HUES64 (cell line): Measurements from ENCODE around the gene ENDOU.

Source experiments
- H3K27ac ChIP-seq: 2 replicates; pipeline ENCODE4 v1.7.0; 2013; ENCODE audit warnings: low read depth, low read length, inconsistent platforms
- H3K27me3 ChIP-seq: 2 replicates; pipeline ENCODE4 v1.6.1; 2013; ENCODE audit warnings: mild to moderate bottlenecking, low read length; ENCODE audit not compliant: insufficient read depth
- H3K36me3 ChIP-seq: 2 replicates; pipeline ENCODE4 v1.6.1; 2013; ENCODE audit warnings: mild to moderate bottlenecking, low read length; ENCODE audit not compliant: insufficient read depth
- H3K4me1 ChIP-seq: 2 replicates; pipeline ENCODE4 v1.6.1; 2013; ENCODE audit warnings: mild to moderate bottlenecking, low read length, moderate library complexity; ENCODE audit not compliant: insufficient read depth
- H3K4me3 ChIP-seq: 2 replicates; pipeline ENCODE4 v1.5.1; 2013; ENCODE audit warnings: mild to moderate bottlenecking, low read length, moderate library complexity
- H3K9ac ChIP-seq: 2 replicates; pipeline ENCODE4 v1.6.1; 2013; ENCODE audit warnings: mild to moderate bottlenecking, low read depth, low read length
- H3K9me3 ChIP-seq: 2 replicates; pipeline ENCODE4 v1.6.1; 2013; ENCODE audit warnings: low read depth, low read length; ENCODE audit not compliant: insufficient read depth
- WGBS: fragments of 150-250, 120-280 bp; methylation state at CpG from one replicate; pipeline ENCODE4 v1.1.7; 2013; ENCODE audit warnings: missing lambda C conversion rate; 5-methylcytosine and 5-hydroxymethylcytosine counted together

The ENDOU gene

GRCh38 chr12:47748507-47748828, 23.2 kb upstream of the ENDOU start:
- H3K27ac ChIP-seq = no peak overlapping the region
- no peaks in the 10 kb centered on the region for H3K36me3 ChIP-seq
- WGBS = 100% methylated on average over 1 of the region's 1 CpG
- H3K4me1 ChIP-seq = peaks cover 7% of the 10 kb centered on the region
- H3K4me3 ChIP-seq = no peak overlapping the region
- H3K9me3 ChIP-seq = no peaks in the 10 kb centered on the region
- no peaks in the 10 kb centered on the region for H3K27me3 ChIP-seq
- H3K9ac ChIP-seq = no peak overlapping the region

DNA sequence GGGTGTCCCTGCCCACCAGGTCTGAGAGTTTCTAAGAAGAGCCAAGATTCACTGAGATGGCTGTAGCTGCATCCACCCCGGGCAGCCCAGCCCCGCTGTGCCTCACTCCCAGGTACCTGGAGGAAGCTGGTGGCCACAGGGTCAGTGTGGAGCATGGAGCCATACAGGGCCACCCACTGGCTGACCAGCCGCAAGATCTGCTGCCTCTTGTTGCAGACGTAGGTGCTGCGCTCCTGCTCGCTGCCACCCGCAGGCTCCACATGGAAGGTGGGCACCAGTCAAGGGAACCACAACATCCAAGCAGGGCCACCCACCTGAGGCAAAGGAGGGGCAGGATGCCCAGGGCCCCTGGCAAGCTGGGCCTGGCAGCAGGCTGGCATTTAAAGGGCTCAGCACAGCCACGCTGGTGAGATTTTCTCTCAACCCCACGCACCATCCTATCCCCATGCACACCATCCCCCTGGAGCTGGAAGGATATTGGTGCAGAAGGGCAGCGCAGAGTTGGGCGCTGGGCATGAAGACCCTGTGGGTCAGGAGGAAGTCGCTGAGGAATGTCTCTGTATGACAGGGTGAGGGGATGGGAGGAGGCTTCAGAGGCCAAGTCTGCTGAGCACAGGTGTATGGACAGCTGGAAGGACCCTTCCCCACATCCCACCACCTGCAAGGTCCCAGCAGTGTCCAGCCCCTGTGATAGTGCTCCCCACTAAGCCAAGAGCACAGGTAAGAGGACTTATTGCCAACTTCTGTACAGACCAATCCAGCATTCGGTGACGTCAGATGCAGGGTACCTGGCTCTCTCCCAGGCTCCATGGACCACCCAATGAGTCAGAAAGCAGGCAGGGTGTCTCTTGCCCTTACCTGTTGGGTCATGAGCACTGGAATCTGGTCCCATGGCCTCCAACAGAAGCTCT, 22.6 kb upstream of the ENDOU start:
- H3K4me3 ChIP-seq = no peak overlapping the region
- no peak overlapping the region for H3K27ac ChIP-seq
- WGBS = 93% methylated on average over 14 of the region's 14 CpGs
- no peak overlapping the region for H3K9ac ChIP-seq
- no peaks in the 10 kb centered on the region for H3K27me3 ChIP-seq
- H3K4me1 ChIP-seq = peaks cover under 1% of the 10 kb centered on the region; the same call in 1 of the 2 replicates
- H3K9me3 ChIP-seq = no peaks in the 10 kb centered on the region
- no peaks in the 10 kb centered on the region for H3K36me3 ChIP-seq

DNA sequence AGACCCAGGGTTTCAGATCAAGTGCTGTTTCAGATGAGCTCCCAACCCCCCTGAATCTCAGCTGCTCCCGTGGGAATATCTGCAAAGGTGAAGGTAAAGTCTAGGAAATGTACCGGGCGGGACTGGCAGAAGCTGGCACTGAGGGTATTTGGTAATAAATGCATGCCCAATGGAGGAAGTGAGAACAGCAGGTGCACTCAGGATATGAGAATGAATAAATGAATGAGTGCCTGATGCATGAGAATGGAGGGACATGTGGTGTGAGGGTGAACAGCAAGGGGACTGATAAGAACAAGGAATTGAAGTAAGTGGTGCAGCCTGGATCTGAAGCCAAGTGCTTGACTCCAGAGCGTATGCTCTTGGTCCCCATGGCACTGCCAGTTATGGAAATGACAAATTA, 21.8 kb upstream of the ENDOU start:
- WGBS = 88% methylated on average over 4 of the region's 4 CpGs
- Histone ChIP-seq H3K9ac (no peak overlapping the region), H3K4me3 (no peak overlapping the region)

DNA sequence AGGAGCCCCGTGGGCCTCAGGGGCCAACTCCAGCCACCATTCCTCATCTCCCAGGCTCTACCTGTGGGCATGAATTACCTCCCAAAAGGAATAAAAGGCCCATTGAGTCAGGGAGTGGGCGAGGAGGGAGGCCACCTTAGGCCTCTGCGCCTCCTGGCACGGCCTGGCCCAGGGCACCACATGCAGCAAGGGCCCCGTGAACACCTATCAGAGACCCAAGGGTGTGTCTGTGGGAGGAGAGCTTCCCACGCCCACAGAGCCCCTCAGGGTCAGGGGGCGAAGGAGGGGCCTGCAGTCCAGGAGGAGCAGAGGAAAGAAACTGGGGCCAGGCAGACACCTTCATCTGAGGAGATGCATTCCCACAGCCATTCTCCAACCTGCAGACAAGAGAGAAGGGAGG, 21.2 kb upstream of the ENDOU start:
- Histone ChIP-seq H3K36me3 (no peaks in the 10 kb centered on the region), H3K4me1 (no peaks in the 10 kb centered on the region), H3K9ac (no peak overlapping the region), H3K27me3 (no peaks in the 10 kb centered on the region), H3K27ac (no peak overlapping the region), H3K4me3 (no peak overlapping the region), H3K9me3 (no peaks in the 10 kb centered on the region)
- 89% methylated on average over 7 of the region's 7 CpGs for WGBS

More for the DNA sequence above, 21.8 kb upstream of the ENDOU start:
- H3K9me3 ChIP-seq = no peaks in the 10 kb centered on the region
- H3K27me3 ChIP-seq = no peaks in the 10 kb centered on the region
- no peaks in the 10 kb centered on the region for H3K4me1 ChIP-seq
- no peak overlapping the region for H3K27ac ChIP-seq
- H3K36me3 ChIP-seq = no peaks in the 10 kb centered on the region

- Histone ChIP-seq H3K9me3 (no peaks in the 10 kb centered on the region), H3K9ac (no peak overlapping the region), H3K4me3 (no peak overlapping the region), H3K27ac (no peak overlapping the region), H3K4me1 (no peaks in the 10 kb centered on the region), H3K36me3 (no peaks in the 10 kb centered on the region), H3K27me3 (no peaks in the 10 kb centered on the region)
- WGBS = 87% methylated on average over 5 of the region's 5 CpGs
Measured at GRCh38 chr12:47746073-47746472, 20.8 kb upstream of the ENDOU start.

DNA sequence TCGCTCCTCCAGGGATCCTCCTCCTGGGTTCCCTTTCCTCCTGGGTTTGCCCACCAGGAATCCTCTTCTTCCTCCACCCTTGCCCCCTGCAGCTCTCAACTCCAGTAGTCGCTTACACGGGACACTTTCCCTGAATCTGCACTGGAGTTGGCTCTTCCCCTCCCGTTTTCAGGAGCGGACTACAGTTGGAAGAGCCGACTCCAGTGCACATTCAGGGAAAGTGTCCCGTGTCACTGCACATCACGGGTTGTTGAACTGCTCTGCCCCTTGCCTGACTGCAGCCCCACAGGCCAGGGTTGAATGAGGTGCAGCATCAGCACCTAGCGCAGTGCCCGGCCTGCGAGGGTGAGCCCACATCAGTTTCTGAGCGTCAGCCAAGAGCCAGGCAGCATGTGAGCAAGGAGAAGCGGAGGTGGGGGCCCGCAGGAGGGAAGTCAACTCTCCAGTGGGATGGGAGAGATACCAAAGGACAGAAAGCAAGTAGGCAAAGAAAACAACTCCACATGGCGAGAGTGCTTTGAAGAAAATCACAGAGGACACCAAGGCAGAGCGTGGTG, 20.3 kb upstream of the ENDOU start:
- no peaks in the 10 kb centered on the region for H3K4me1 ChIP-seq
- H3K9ac ChIP-seq = no peak overlapping the region
- no peaks in the 10 kb centered on the region for H3K36me3 ChIP-seq
- H3K27ac ChIP-seq = no peak overlapping the region
- no peak overlapping the region for H3K4me3 ChIP-seq
- no peaks in the 10 kb centered on the region for H3K9me3 ChIP-seq
- no peaks in the 10 kb centered on the region for H3K27me3 ChIP-seq
- 92% methylated on average over 16 of the region's 16 CpGs for WGBS

DNA sequence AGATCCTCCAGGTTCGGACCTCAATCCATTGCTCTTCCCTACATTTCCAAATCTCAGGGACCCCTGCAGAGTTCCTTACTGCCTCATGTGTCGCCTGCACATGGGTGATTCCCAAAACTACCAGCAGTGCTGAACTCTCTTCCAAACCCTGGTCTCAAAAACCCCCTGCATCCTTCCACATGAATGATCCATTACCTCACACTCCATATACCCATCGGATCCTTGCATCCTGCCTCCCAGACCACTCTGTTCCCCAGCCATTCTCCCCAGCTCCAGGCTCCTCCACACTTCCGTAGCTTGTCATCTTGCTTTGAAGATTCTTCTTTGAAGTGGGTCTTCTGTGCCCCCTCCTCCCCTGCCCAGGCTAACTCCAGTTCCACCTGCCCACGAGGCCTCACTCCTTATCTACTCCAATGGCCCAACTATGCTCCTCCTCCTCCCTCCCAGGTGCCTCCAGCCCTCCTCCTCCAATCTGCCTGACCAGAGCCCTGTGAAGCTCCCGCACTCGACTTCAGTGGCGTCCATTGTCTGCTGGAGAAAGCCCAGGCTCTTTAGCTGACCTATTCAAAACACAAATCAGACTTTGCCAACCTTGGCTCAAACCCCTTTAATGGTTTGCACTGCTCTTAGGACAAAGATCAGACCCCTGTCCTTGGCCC, 19.6 kb upstream of the ENDOU start:
- H3K36me3 ChIP-seq = no peaks in the 10 kb centered on the region
- H3K27me3 ChIP-seq = no peaks in the 10 kb centered on the region
- no peaks in the 10 kb centered on the region for H3K4me1 ChIP-seq
- WGBS = 83% methylated on average over 8 of the region's 8 CpGs
- no peak overlapping the region for H3K27ac ChIP-seq
- no peaks in the 10 kb centered on the region for H3K9me3 ChIP-seq
- H3K9ac ChIP-seq = no peak overlapping the region
- no peak overlapping the region for H3K4me3 ChIP-seq

- H3K9ac ChIP-seq = no peak overlapping the region
- no peaks in the 10 kb centered on the region for H3K27me3 ChIP-seq
- no peaks in the 10 kb centered on the region for H3K4me1 ChIP-seq
- no peaks in the 10 kb centered on the region for H3K36me3 ChIP-seq
- no peak overlapping the region for H3K4me3 ChIP-seq
- H3K27ac ChIP-seq = no peak overlapping the region
- WGBS = 37% methylated on average over 9 of the region's 10 CpGs
- H3K9me3 ChIP-seq = no peaks in the 10 kb centered on the region
Measured at GRCh38 chr12:47744005-47744651, 18.8 kb upstream of the ENDOU start.

GRCh38 chr12:47743311-47743860, 18.1 kb upstream of the ENDOU start:
- Histone ChIP-seq H3K4me1 (no peaks in the 10 kb centered on the region), H3K9ac (no peak overlapping the region), H3K27ac (no peak overlapping the region), H3K27me3 (no peaks in the 10 kb centered on the region), H3K9me3 (no peaks in the 10 kb centered on the region), H3K4me3 (no peak overlapping the region), H3K36me3 (no peaks in the 10 kb centered on the region)
- 89% methylated on average over 9 of the region's 9 CpGs for WGBS

- no peaks in the 10 kb centered on the region for H3K36me3 ChIP-seq
- no peaks in the 10 kb centered on the region for H3K4me1 ChIP-seq
- H3K9ac ChIP-seq = no peak overlapping the region
- no peak overlapping the region for H3K27ac ChIP-seq
- WGBS = 76% methylated on average over 7 of the region's 7 CpGs
- no peaks in the 10 kb centered on the region for H3K9me3 ChIP-seq
- no peak overlapping the region for H3K4me3 ChIP-seq
- H3K27me3 ChIP-seq = no peaks in the 10 kb centered on the region
Measured at GRCh38 chr12:47742253-47742825, 17.0 kb upstream of the ENDOU start.
